Stimulated activated naive CD8-positive, alpha-beta T cell treated with anti-CD3 and anti-CD28 coated beads, Interleukin-15, Interleukin-2, amounts not matched to agents 100 U/mL and 50 U/mL, for 24 hours (primary cell): ENCODE results near the gene EFCAB11.

Experiments used
- ATAC-seq: fragments of 150-1000 bp; cut with Tn5 transposase; one replicate; pipeline ENCODE4 v1.10.0; 2021
- DNase-seq: peaks from one replicate; pipeline ENCODE4 v3.0.0; 2021

EFCAB11 gene

GRCh38 chr14:89811954-89812575 is 142.5 kb downstream of the EFCAB11 start:
- DNase-seq = no peak
- ATAC-seq = no peak

DNA sequence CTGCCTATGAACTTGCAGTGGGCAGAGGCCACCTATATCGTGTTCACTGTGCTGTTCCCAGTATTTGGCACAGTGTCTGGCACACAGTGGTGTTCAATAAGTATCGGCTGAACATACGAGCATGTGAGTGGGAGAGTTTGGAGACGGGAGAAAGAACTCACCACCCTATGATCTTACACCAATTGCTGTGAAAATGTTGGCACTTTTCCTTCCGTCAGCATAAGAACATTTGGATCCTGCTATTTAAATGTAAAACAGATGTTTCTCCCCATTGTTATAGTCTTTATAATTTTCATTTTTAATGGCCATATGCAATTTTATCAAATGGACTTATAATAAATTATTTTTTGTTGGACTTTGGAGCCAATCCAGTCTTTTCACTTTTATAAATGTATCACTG is 144.4 kb downstream of the EFCAB11 start:
- no peak for DNase-seq
- no peak for ATAC-seq

DNA sequence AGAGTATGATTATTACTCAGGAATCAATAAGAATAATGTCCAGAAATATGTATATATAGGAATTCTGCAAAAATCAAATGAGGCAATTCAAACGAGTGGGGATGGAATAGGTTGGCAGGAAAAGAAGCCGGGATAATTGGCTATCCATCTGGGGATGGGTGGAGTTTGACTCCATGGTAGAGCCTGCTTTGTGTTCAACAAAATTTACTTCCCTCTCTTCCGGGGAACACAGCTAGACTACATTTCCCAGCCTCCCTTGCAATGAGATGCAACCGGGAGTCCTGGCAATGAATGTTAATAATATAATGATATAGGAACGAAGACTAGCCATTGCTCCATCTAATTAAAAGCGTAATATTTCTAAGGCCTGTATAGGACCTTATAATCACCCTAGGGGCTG is 146.6 kb downstream of the EFCAB11 start:
- ATAC-seq (no peak), DNase-seq (no peak)

DNA sequence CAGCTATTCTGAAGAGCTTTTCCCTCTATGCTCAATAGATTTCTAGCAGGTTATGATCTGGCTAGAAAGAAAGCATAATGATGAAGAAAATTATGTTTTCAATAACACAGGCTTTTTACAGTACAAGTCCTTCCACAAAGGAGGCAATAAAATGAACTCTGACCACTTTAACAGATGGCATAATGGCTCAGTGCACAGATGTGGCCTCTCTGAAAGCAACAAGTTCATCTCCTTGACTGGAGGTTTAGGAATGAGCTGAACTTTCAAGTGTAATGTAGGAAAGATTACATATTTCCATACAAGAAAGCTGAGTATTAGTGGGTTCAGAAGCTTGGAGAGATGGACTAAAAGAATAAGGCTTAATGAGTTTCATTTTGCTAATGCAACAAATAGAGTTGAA is 147.4 kb downstream of the EFCAB11 start:
- ATAC-seq (no peak), DNase-seq (no peak)

GRCh38 chr14:89806451-89806850 is 148.1 kb downstream of the EFCAB11 start:
- ATAC-seq = no peak
- DNase-seq = no peak

DNA sequence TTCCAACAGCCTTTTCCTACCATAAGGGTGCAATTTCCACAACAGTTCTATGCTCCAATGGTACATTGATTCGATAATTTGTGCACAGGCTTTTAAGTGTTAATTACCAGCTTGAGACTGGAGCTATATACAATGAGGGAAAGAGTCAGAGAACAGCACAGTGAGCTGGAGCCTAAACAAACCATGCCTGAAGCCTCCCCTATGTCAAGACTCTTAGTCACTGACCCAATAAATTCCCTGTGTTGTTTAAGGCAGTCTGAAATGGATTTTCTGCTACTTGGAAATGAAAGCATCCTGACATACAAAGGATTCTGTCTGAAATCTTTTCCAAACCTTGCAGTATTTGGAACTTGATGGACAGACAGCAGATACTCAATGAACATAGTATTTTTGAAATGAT is 149.0 kb downstream of the EFCAB11 start:
- no peak for ATAC-seq
- DNase-seq = no peak

- ATAC-seq (no peak), DNase-seq (no peak)
These were observed 151.0 kb downstream of the EFCAB11 start for GRCh38 chr14:89803542-89803941.

DNA sequence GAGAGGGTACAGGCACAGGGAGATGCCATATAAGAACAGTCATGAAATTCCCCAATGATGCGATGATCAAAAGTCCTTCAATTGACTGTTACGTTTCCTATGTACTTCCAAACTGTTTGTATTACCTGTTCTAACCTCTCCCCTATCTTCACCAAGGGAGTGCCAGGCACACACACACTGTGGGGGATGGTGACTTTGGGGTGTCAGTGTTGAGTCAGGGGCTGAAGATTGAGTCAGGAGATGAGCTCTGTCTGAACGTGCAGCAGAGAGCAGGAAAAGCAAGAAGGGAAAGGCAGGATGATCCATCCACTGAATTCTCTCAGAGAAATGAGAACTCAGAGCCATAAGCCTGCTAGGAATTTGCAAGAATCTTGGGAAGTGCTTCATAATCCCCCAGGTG is 153.4 kb downstream of the EFCAB11 start:
- DNase-seq (no peak), ATAC-seq (no peak)

GRCh38 chr14:89798212-89798773 is 156.2 kb downstream of the EFCAB11 start:
- no peak for ATAC-seq
- no peak for DNase-seq

DNA sequence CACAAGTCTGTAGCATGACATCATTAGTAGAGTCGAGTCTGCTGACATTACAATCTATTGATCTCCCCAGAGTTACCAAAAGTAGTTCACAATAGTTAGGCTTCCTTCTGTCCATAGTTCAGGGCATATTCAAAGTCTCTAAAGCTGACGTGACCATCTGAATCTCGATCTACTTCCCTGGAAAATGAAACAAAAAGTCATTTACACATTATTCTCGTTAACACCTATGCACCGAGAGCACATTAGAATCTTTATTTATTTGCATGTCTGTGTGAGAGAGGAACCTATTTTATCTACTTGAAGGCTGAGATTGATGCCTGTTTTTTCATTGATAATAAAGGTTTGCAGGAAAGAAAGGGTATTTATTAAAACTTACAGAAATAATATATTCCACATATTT is 157.4 kb downstream of the EFCAB11 start:
- DNase-seq (no peak), ATAC-seq (no peak)

GRCh38 chr14:89794096-89794495 is 160.4 kb downstream of the EFCAB11 start:
- DNase-seq (no peak), ATAC-seq (no peak)

GRCh38 chr14:89793367-89793716 is 161.2 kb downstream of the EFCAB11 start:
- DNase-seq = no peak
- ATAC-seq = no peak

DNA sequence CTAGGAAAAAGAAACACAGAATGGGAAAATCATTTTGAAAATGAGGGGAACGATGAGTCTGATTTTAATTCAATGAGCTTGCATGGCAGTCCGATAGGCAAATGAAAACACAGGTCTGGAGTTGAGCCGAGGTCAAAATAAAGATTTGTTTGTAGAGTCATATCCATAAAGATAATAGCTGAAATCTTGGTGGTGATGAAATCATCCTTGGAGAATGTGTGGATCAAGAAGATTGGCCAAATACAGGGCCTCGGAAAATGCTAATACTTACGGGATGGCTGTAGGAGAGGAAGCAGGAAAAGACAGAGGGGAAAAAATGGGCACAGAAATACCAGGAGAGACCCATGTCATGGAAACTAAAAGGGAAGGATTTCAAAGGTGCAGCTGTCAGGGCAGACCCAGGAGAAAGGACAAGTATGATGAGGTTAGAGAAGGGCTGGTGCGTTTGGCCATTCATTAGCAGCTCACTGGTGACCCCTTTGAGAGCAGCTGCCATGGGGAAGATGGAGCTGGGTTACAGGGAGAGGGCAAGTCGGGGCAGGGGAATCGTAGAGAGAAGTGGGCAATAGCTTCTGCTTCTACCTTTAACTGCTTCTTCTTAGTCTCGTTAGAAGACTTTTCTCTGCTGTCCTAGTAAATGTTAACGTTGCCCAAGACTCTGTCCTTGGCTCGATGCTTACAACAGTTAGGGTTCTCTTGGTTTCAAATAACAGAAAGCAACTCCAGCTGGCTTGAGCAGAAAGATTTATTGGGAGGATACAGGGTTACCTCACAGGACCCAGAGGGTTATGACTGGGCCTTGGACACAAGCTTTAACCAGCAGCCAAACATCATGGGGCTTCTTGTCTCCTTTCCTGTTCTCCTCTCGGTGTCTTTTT is 161.8 kb downstream of the EFCAB11 start:
- DNase-seq (no peak), ATAC-seq (no peak)

- ATAC-seq = no peak
These were observed 167.0 kb downstream of the EFCAB11 start for GRCh38 chr14:89787525-89787924.

DNA sequence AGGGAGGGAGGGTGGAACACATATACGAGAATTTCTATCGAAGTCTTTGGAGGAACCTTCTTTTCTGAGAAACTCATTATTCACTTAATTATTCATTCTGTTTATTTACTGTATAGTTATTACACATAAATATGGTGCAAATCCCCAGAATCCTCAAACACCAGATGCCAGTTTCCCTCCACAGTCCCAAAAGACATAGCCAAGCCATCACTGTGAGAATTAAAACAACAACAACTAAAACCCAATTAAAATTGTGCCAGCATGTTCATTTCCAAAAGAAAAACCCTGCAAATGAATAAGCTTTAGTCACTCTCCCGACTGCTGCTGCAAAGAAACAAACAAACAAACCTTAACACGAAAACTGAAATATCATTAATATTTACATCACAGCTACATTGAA is 173.5 kb downstream of the EFCAB11 start:
- ATAC-seq = no peak
- DNase-seq = no peak

More at GRCh38 chr14:89787525-89787924, 167.0 kb downstream of the EFCAB11 start:
- no peak for DNase-seq

GRCh38 chr14:89779707-89780106 is 174.8 kb downstream of the EFCAB11 start:
- ATAC-seq = no peak
- no peak for DNase-seq

GRCh38 chr14:89775946-89776345 is 178.6 kb downstream of the EFCAB11 start:
- ATAC-seq = no peak
- DNase-seq = no peak

- ATAC-seq (no peak), DNase-seq (no peak)
These were observed 179.4 kb downstream of the EFCAB11 start for GRCh38 chr14:89775151-89775550.

GRCh38 chr14:89773644-89774316 is 180.8 kb downstream of the EFCAB11 start:
- peak; percentile 88 for ATAC-seq
- peak; percentile 68 for DNase-seq

DNA sequence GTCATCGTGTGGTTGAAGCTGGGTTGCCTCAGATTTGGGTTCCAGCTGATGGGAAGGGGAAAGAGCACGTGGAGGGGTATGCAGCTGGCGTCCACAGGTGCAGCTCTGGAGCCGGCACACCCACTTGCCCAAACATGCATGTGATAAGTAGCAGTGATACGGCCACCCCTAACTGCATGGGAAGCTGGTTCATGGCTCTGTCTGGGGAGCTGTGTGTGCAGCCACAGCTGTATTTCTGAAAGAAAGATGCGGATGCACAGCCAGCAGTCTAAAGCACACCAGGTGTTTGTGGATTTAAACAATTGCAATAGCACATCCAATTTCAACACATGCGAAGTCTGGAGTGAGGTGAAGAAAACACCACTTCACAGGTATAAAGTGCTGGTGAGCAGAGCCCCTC is 181.4 kb downstream of the EFCAB11 start:
- no peak for DNase-seq
- ATAC-seq = peak; percentile 4

- DNase-seq = no peak
- no peak for ATAC-seq
These were observed 183.3 kb downstream of the EFCAB11 start for GRCh38 chr14:89771251-89771650.

DNA sequence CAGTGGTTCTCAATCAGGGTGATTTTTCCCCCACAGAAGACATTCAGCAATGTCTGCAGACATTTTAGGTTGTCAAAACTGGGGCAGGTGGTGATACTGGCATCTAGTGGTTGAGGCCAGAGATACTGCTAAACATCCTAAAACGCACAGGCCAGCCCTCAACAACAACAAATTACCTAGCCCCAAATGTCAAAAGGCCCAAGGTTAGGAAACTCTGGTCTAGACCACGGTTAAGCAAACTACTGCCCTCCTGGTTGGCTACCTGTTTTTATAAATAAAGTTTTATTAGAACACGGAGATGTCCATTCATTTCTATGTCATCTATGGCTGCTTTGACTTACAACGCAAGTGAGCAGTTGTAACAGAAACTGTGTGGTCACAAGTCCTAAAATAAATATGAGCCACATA is 186.7 kb downstream of the EFCAB11 start:
- DNase-seq = peak; percentile 52
- peak; percentile 91 for ATAC-seq

DNA sequence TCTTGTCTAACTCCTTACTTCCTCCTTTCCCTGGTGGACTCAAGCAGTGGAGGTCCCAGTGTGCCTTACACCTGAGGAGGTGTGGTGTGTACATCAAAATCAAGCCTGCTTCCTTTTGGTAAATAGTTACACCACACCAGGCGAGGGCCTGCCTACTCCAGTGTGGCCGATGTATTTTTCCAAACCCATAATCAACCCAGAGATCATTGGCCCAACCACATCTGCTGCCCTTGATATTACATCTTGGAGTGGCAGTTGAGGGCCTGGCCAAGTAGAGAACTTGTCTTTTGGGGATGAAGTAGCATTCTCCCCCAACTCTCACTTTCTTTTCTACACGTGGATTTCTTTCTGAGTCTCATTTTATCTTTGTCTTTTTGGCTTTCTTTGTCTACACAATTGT is 187.4 kb downstream of the EFCAB11 start:
- DNase-seq (no peak), ATAC-seq (no peak)
